AG04449 (cell line): ENCODE data around the gene MEX3A.

Experiments
- CTCF ChIA-PET: fragments of 350-600 bp; formaldehyde crosslinking; extraction: SDS; loops from one replicate; lab custom pipeline; 2021; ENCODE audit warnings: antibody characterized with exemption; lab: Yijun Ruan, JAX
- POLR2A ChIA-PET: fragments of 400-600, 350-600 bp; formaldehyde crosslinking; extraction: SDS; loops from one replicate; lab custom pipeline; 2020; ENCODE audit warnings: antibody characterized with exemption, inconsistent platforms; lab: Yijun Ruan, JAX
- DNase-seq: peaks from one replicate; pipeline ENCODE4 v3.0.0-alpha.2; 2010; ENCODE audit warnings: low read depth, low spot score
- H3K4me3 ChIP-seq: 2 replicates; pipeline ENCODE4 v1.5.1; 2011; ENCODE audit warnings: low read depth, mild to moderate bottlenecking, control low read depth, low read length
- TF ChIP-seq, protein P1 (sequence below): IDR thresholded peaks from one replicate; pipeline ENCODE4 v1.5.1; 2011; ENCODE audit warnings: mild to moderate bottlenecking, moderate library complexity, low read length, control low read depth, inconsistent platforms; ENCODE audit not compliant: insufficient read depth; ENCODE audit errors: missing control alignments

The MEX3A gene

GRCh38 chr1:156079762-156080161 is 2.5 kb downstream of the MEX3A start:
- H3K4me3 ChIP-seq = peak overlapping the region; percentile 80
- TF ChIP-seq, protein P1, sequence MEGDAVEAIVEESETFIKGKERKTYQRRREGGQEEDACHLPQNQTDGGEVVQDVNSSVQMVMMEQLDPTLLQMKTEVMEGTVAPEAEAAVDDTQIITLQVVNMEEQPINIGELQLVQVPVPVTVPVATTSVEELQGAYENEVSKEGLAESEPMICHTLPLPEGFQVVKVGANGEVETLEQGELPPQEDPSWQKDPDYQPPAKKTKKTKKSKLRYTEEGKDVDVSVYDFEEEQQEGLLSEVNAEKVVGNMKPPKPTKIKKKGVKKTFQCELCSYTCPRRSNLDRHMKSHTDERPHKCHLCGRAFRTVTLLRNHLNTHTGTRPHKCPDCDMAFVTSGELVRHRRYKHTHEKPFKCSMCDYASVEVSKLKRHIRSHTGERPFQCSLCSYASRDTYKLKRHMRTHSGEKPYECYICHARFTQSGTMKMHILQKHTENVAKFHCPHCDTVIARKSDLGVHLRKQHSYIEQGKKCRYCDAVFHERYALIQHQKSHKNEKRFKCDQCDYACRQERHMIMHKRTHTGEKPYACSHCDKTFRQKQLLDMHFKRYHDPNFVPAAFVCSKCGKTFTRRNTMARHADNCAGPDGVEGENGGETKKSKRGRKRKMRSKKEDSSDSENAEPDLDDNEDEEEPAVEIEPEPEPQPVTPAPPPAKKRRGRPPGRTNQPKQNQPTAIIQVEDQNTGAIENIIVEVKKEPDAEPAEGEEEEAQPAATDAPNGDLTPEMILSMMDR = no peak
- CTCF ChIA-PET = interaction anchor here (0.9 to 3.4 kb wide), 3 partner anchors 13 to 49 kb away, joined by 3 to 17 read pairs (median 6); no protein-coding TSS in a partner anchor
- POLR2A ChIA-PET = interaction anchor here (0.6 kb wide), 1 partner anchor 17 kb away, joined by 3 read pairs; no protein-coding TSS in a partner anchor
- no peak for DNase-seq

DNA sequence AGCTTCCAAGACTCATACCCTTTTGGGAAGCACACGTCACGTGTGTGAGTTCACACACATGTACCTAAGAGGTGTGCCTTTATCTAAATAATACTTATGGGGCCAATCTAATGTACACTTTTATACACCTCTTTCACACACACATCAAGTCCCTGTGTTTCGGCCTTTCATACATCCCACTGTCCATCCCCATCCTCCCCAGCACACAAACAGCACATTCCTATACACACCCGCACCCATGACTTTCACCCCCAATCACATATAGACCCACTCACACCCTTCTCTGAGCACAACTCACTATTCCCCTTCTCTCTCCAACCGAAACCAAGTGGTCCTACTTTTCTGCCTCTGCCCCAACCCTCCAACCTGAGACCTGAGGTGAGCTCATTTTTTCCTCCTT is 3.5 kb downstream of the MEX3A start:
- TF ChIP-seq, protein P1 = no peak

GRCh38 chr1:156077430-156077760 is 4.9 kb downstream of the MEX3A start:
- no peak overlapping the region for H3K4me3 ChIP-seq
- TF ChIP-seq, protein P1 = no peak
- no peak for DNase-seq
- ChIA-PET CTCF (interaction anchor here (3.4 kb wide), 1 partner anchor 10 kb away, joined by 17 read pairs; no protein-coding TSS in a partner anchor), POLR2A (no interaction called here)

More for the DNA sequence above, 3.5 kb downstream of the MEX3A start:
- H3K4me3 ChIP-seq = peak overlapping the region; percentile 20; the same call in 1 of the 2 replicates
- CTCF ChIA-PET = interaction anchor here (0.9 to 3.4 kb wide), 6 partner anchors 11 to 50 kb away, joined by 3 to 17 read pairs (median 4); no protein-coding TSS in a partner anchor
- DNase-seq = no peak
- POLR2A ChIA-PET = no interaction called here

DNA sequence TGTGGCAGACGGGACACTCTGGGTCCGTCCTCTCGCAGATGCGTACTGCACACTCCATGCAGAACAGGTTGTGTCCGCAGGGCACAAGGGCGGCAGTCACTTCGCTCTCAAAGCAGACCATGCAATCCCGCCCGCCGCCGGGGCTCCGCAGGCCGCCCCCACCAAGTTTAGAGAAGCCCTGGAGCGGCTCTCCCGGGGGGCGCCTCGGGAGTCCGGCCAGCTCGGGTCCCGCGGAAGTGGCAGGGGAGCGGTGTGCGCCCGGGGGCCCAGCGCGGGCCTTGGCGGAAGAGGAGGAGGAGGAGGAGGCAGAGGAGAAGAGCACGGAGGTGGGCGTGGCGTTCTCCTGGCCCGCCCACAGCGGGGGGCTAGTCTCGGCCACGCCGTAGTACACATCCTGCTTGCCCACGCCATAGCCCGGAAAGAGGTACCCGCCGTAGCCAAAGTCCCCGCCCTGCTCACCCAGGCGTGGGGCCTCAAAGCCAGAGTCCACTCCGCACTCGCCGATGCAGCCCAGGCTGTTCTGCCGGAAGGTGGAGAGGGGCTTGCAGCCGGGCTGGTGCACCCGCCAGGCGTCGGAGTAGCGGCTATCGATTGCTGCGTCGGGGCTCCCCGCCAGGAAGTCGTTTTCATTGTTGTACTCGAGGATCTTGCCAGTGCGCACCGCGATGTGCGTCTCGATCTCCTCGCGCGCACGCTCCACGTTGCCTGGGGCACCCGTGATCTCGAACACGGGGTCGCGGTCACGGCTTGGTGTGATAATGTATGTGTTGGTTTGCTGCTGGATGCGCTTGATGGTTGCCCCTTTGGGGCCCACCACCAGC is 5.4 kb downstream of the MEX3A start:
- CTCF ChIA-PET = interaction anchor here (2.9 to 4.3 kb wide), 2 partner anchors 10 to 20 kb away, joined by 20 to 24 read pairs; no protein-coding TSS in a partner anchor
- no peak overlapping the region for H3K4me3 ChIP-seq
- TF ChIP-seq, protein P1 = no peak
- no peak for DNase-seq
- POLR2A ChIA-PET = no interaction called here

GRCh38 chr1:156075775-156076204 is 6.5 kb downstream of the MEX3A start:
- ChIA-PET POLR2A (no interaction called here), CTCF (interaction anchor here (1.8 to 4.3 kb wide), 3 partner anchors 9 to 21 kb away, joined by 11 to 24 read pairs (median 20); no protein-coding TSS in a partner anchor)
- DNase-seq = no peak
- TF ChIP-seq, protein P1 = no peak
- H3K4me3 ChIP-seq = no peak overlapping the region

GRCh38 chr1:156075162-156075561 is 7.1 kb downstream of the MEX3A start:
- TF ChIP-seq, protein P1 = no peak
- ChIA-PET CTCF (interaction anchor here (0.8 to 4.3 kb wide), 6 partner anchors 9 to 137 kb away, joined by 4 to 24 read pairs (median 8); partner anchors contain the start of gene LAMTOR2), POLR2A (no interaction called here)
- no peak for DNase-seq
- no peak overlapping the region for H3K4me3 ChIP-seq
